Fibroblast of skin of left biceps (primary cell): Measurements from ENCODE around the gene CD47.
A peak's percentile ranks its signal among the peaks of the same experiment; 100 is the strongest.

Experiments used
- DNase-seq, 2 experiments: peaks; one replicate each; pipeline ENCODE4 v3.0.0-alpha.2; 2013; ENCODE audit warnings: low read depth in 2 of 2

The CD47 gene

DNA sequence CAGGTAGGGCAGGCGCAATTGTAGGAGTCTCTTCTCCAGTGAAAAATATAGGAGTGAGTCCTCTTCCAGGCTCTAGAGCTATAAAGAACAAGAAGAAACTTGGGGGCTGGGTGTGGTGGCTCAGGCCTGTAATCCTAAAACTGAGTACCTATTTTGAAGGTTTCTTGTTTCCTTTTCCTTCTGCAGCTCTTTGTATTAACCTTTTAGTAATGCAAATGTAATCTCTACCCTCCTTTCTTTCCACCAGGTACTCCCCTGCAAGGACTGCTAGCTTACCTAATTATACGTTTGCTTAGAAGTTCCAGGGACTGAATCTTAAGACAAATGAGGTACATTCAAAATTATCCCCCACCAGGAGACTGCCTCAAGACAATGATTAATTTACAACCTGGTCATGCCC lies 75.9 kb downstream of the CD47 start:
- DNase-seq = no peak

DNA sequence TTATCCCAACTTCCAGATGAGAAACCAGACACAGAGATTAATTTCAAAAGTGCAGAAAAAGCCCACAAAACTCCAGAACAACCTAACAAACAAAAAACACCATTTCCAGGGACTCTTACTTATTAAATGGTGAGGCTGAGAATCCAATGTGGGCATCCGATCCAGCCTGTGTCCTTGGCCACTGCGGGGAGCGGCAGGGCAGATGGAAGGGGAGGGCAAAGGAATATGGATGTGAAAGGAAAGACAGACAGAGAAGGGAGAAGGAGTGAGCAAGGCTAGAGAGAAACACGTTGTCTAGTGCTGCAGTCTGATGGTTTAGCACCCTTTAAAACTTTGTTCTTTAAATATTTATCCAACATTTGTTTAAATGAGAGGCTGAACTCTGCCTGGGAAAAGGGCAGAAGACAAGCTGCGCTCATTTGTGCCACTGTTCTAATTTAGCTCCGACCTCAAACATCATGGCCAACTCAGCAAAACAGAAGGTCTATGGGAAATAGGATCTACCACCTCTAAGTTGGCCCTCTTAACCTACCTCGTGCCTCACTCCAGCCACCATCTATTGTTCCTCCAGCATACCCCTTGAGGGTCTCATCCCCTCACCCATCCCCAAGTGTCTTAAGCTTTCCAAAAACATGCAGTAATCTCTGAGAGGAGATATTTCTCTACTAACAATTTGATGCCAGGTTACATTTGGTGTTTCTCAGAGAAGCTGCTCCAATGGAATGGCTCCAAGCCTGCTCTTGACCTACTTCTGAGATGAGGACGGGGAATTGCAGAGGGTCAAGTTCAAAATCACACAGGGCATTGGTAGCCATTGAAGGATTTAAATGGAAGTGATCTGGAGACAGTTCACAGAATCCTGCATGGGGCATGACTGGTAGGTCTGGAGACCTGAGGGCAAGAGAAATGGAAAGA lies 77.4 kb downstream of the CD47 start:
- no peak for DNase-seq

DNA sequence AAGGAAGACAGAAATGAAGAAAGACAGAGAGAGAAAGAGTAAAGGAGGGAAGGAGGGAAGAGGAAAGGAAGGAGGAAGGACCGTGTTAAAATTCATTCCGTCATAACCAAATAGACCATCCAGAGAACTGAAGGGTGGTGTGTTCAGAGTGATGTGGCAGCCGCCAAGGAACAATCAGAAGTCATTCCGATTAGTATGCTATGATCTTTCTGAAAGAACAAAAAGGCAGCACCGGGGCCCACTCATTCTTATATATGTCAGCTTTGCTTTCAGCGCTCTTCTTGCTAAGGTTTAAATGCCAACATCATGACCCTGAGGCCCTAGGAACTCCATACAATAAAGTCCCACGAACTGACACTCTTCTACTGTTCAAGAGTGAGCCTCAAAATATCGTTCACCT lies 78.5 kb downstream of the CD47 start:
- no peak for DNase-seq

DNA sequence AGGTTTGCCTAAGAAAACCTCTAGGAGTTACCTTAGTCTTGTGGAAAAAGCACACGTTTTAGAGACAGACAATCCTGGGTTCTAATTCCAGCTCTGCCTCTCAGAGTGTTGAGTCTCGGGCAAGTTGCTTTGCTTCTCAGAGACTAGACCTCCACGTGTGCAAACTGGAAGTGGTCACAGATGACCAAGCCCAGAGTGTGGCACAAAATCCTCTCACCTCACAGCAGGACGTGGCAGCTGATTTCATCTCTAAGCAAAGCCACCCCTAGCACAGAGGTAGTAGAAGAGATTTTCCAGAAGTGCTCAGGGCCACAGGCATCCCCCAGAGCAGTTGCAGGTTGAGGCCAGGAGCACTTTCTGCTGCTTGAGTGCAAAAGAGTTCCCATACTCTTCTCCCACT lies 79.2 kb downstream of the CD47 start:
- no peak for DNase-seq

DNA sequence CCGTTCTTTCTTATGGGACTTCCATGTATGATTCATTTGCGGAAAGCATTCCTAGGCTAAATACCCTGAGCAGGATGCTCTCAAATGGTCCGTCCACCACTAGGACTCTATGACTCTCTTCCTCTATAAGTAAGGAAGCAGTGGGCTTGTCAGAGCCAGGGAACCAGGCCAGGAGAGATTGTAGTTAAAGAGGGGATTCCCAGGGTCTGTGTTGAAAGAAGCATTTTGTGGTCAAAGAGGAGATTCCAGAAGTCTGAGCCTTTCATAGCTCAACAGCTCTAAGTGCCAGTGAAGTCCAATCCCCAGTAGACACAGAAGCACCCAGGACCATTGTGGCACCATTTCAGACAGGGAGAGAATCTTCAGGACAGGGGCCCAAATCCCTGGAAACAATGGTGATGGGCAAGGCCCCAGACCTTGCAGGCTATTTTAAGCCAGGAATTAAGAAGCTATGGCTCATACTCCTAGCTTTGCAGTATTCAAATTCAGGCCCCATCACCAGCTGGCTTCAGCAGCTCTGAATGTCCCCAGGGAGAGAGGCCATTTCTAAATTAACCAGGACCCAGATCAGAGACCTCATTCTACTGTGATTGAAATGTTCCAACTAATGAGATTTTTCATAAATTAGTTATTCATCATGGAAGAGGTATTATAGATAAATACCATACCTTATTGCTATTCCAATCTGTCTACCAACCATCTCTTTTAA lies 81.7 kb downstream of the CD47 start:
- DNase-seq = peak; percentile 61 to 66

DNA sequence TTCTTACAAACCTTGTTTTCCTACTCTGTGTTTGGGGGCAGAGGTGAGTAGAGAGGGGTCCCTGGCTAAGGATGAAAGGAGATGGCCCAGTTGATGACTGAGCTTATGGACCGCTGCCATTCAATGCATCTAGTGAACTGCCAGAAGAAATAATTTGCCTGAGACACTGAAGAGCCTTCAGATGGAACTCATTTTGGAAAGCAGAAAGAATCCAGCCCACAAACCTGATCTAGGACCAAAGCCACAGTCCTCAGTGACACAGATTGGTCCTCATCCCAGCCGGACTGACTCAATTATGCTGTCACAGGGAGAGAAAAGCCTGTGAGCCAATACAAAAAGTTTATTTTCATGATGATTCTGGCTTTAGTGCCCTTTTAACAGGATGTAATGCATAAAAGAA lies 82.7 kb downstream of the CD47 start:
- DNase-seq = no peak

DNA sequence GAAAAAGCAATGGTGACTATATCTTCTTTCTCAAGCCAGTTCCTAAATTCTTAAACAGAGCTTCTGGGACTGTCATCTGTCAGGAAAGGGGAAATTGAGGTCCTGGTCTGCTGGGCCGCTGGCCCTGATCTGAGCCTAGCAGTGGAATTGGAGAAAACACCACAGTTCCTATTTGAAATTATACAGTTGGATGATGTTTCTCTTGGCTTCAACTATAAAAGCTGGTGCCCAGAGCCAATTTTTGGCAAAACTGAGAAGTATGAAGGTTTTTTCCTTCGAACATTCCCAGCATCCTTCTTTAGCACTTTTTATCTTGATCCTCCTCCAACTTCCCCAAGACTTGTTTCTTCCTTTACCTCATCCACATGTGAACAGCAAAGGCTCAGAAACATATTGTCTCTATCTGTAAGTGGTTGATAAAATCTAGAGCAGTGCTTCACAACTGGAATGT lies 83.9 kb downstream of the CD47 start:
- no peak for DNase-seq

DNA sequence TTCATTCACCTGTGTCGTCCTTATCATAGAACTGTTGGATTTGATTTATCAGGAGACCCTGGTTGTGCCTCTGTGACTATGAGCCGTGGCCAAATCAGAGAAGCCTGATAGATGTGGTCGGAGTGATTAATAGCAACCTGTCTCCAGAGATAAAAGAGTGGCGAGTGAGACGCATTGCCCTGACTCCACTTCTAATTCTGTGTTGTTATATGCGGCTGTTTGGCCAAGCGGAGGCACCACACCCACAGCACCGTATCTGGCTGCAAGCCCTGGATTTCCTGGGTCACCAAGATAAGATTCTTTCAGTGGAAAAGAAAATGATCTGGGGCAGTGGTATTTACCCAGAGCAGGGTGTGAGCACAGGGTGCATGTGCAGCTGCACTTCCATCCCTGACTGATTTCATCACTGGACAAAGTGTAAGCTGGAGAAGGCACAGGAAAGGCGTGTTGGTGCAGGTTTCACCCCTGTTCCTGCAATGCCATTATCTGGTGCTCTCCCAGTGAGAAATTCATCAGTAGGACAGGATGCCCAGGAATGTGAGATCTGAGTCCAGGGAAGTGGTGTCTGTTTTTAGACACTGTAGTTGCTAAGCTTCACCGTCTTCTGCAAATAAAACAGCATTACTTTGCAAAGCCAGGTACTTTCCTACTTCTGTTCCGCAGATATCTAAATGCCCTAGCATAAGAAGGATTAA lies 84.6 kb downstream of the CD47 start:
- no peak for DNase-seq

DNA sequence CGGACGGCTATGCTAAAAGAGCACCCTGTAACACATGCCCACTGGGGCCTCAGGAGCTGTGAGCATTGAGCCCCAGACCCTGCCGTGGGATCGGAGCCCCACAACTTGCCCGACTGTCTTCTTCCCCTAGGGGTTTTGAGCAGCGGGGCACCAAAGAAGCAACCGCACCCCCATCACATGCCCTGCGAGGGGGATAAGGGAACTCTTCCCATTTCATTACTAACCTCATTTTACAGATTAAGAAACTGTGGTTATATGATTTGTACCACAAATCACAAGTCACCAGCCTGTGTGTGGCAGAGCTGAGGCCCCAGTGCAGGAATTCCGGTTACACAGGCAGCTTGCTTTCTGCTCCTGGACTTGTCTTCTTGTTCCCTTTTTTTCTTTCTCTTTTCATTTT lies 86.2 kb downstream of the CD47 start:
- DNase-seq = no peak

DNA sequence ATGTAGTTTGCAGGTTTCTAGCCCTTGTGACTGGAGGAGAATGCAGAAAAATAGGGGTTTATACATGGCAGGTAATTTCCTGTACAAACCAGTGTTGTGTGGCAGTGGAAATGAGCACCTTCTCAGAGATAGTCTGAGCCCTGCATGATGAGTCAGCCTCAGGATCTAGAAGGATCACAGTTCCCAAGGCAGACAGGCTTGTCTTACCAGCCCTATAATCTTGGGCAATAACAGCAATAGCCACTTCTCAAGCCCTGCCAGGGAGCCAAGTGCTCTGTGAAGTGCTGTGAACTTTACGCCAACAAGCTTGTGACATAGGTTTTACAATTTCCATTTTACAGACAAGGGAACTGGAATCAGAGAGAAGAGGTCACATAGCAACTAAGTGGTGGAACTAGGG lies 89.4 kb downstream of the CD47 start:
- DNase-seq = no peak

DNA sequence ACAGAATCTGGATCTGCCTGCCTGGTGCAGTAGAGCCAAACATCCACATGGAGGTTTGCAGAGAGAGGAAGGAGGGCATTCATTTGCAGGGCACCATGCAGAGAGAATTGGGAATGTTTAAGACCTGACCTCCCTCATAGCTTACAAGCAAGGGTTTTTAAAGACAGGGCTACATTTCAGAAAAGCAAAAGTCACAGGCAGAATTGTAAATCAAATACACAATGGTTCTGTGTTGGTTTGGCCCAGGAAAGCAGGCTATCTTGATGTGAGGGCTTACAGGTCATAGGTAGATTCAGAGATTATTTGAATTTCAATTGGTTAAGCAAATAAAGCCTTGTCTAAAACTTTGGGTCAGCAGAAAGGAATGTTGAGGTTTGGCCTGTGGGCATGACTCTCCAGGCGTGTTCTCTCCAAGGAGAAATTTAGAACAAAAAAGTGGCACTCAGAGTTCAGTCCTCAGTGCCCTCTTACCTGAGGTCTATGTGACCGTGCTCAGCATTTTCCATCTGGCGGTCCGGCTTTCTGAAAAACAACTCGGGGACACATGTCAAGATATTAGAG lies 91.5 kb downstream of the CD47 start:
- DNase-seq = no peak

DNA sequence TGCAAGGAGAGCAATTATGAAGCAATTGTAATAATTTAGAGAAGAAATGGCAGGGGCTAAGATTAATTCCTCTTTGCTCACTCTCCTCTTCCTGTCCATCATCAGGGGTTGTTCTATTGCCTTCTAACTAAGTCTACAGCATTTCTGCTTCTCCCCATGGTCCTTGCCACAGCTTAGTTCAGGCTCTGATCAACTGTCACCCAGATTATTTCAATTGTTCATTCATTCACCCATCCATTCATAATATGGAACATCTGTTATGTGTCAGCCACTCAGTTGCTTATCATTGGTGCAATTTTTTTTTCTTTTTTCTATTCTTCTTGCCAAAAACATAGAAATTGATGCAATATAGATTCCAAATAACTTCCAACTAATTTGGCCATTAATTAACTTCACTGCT lies 93.2 kb downstream of the CD47 start:
- no peak for DNase-seq

DNA sequence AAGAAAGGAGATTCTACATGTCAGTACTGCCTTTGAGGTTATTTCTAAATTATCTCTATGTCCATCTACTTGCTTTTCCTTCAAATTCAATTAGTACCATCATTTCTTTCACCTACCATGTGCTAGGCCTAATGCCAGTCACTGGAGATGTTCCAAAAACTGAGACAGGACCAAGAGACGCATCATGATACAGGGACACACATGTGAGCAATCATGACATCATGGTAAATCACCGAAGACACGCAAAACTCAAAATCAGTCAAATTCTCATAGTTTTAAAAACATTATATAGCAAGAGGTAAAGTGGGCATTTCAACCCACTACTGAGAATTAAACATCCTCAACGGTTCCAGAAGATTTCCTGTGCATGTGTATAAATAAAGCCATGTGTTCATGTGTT lies 95.0 kb downstream of the CD47 start:
- no peak for DNase-seq

DNA sequence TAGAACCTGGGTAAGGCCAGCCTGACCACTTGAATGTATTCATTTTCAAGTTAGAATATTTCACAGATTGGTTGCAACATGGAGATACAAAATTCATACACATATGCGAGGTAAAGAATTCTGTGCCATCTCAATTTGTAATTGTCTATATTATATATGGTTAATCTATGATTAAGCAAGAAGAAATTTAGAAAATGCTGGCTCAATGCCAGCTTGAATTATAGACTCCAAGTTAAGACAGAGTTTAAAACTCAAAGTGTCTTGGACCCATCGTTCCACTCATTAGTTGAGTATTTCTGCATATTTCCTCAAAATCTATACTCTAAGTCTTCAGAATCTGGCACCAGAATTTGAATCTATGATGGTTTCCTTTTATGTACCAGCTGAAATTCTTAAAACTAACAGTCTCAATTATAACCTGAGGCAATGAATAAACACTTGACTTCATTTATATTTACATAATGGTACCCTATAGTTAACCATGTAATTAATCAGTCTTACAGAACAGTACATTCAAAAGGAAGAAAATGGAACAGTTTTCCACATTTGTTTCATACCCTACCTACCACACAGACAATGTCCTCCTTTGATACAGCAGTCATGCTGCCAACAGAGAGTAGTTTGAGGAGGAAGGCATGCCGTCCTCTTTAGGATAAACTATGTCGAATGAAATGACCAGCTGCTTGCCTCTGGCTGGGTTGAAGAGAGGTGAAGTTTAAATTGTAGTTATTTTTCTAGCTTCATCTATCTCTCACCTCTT lies 95.7 kb downstream of the CD47 start:
- no peak for DNase-seq

DNA sequence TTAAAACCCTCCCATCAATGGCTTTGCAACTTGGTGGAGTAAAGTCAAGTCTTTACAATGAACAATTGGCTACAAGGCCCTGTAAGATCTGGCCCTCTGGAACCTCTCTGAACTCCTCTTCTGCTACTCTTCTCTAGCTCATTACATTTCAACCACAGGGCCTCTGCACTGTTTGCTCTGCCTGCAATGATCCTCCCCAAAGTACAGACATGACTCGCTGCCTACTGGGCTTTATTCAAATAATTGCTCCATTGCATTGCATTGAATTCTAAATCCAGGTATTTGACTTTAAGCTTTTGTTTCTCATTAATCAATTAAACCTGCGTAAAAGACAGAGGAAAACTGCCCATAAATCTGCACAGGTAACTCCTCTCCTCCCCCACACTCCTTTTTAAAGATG lies 96.7 kb downstream of the CD47 start:
- DNase-seq = no peak

DNA sequence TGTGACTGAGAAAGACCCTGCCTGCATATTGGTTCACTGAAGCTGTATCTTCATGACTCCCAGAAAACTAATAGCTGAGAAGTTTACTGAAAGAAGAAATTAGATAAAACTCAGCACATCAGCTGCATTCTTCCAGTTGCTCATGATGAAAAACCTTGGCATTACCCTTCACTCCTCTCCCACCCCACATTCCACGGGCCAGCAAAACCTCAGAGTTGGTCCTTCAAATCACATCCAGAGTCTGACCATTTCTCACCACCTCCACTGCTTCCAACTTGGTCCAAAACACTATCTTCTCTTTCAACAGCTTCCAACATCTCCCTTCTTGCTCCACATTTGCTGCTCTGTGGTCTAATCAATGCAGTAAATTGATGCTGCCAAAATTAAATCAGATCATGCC lies 97.1 kb downstream of the CD47 start:
- no peak for DNase-seq
